ENCODE results near the gene CTDSP2. TPM values are rescaled to one million over a fixed set of nuclear protein-coding genes. Genes with fewer than 3 reads are reported as not detected.
"Not testable (repeated sequence)": the region's sequence is repeated elsewhere in the genome, so short reads cannot be mapped to it uniquely, and the experiment has no call there.

CTDSP2 gene
- total RNA-seq, 1 donor from 2014 or later = 181 TPM

DNA sequence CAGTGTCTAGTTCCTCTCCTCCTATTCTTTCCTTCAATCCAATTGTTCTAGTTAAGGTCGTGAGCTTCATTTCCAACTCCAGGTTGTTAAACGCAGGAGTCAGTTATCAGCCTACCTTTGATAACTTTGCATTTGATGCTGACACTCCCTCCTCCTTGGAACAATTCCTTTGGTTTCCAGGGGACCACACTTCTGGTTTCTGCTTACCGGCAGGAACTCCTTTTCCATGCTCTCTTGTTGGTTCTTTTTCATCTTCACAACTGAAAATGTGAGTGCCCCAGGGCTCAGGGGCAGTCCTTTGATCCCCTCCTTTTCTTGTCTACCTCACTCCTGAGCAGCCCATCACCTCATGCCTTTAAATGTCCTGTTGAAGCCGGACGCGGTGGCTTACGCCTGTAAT is 69.2 kb downstream of the CTDSP2 start:
- Mint-ChIP-seq H3K27me3 (ENCODE audit: unreplicated experiment) (peaks cover 1% of the 10 kb centered on the region), H3K9me3 (ENCODE audit: unreplicated experiment) (no peaks in the 10 kb centered on the region), H3K27ac (ENCODE audit: unreplicated experiment) (no peak overlapping the region), H3K4me1 (ENCODE audit: unreplicated experiment) (peaks cover 9% of the 10 kb centered on the region), H3K4me3 (ENCODE audit: unreplicated experiment) (no peak overlapping the region), H3K36me3 (ENCODE audit: low read depth, unreplicated experiment) (peaks cover 12% of the 10 kb centered on the region)
- TF ChIP-seq, protein P1, sequence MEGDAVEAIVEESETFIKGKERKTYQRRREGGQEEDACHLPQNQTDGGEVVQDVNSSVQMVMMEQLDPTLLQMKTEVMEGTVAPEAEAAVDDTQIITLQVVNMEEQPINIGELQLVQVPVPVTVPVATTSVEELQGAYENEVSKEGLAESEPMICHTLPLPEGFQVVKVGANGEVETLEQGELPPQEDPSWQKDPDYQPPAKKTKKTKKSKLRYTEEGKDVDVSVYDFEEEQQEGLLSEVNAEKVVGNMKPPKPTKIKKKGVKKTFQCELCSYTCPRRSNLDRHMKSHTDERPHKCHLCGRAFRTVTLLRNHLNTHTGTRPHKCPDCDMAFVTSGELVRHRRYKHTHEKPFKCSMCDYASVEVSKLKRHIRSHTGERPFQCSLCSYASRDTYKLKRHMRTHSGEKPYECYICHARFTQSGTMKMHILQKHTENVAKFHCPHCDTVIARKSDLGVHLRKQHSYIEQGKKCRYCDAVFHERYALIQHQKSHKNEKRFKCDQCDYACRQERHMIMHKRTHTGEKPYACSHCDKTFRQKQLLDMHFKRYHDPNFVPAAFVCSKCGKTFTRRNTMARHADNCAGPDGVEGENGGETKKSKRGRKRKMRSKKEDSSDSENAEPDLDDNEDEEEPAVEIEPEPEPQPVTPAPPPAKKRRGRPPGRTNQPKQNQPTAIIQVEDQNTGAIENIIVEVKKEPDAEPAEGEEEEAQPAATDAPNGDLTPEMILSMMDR (IDR thresholded peaks at IDR 0.05; ENCODE audit: unreplicated experiment) = no peak
- no peak for DNase-seq (ENCODE audit: low spot score)

DNA sequence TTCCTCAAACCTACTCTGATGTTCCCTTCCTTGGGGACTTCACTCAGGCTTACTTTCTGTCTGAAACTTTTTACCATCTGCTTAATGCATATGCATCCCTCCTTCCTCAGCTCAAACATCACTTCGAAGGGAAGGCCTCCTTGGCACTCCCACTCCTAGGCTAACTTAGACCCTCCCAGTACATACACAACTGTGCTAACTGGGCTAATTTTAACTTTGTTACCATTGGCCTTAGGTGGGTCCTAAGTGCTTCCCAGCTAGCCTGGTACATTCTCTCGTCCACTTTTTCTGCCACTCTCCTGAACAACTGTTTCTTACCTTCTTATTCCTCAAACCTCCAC is 70.3 kb downstream of the CTDSP2 start:
- H3K4me3 Mint-ChIP-seq (ENCODE audit: unreplicated experiment) = no peak overlapping the region
- no peaks in the 10 kb centered on the region for H3K9me3 Mint-ChIP-seq (ENCODE audit: unreplicated experiment)
- TF ChIP-seq, protein P1 (IDR thresholded peaks at IDR 0.05; ENCODE audit: unreplicated experiment) = no peak
- H3K36me3 Mint-ChIP-seq (ENCODE audit: low read depth, unreplicated experiment) = peaks cover 9% of the 10 kb centered on the region
- H3K27me3 Mint-ChIP-seq (ENCODE audit: unreplicated experiment) = peaks cover 3% of the 10 kb centered on the region
- DNase-seq (ENCODE audit: low spot score) = no peak
- H3K4me1 Mint-ChIP-seq (ENCODE audit: unreplicated experiment) = peaks cover 9% of the 10 kb centered on the region
- H3K27ac Mint-ChIP-seq (ENCODE audit: unreplicated experiment) = no peak overlapping the region

DNA sequence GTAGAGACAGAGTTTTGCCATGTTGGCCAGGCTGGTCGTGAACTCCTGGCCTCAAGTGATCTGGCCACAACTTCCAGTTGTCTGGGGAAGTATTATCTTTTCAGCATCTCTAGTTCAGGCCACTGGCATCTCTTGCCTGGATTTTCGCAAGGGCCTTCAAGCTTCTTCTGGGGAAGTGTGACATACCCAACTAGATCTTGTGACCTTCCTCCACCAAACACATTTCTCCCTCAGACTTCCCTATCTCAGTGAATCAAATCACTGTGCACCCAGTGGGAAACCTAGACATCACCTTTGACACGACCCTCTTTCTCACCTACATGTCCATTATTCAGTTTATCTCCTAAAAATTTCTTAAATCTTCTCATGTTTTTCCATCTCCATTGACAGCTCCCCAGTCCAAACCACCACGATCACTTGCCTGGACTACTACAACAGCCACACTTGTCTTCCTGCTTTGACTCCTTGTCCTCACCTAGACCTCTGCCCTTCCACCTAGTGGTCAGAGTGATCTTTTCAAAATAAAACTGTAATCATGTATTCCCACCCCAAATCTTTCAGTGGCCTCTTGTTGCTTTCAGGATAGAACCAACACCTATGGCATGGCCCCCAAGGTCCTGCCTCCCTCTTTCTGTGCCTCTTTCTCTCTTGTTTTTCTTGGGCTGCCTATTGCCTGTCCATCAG is 70.8 kb downstream of the CTDSP2 start:
- Mint-ChIP-seq H3K4me1 (ENCODE audit: unreplicated experiment) (peaks cover 9% of the 10 kb centered on the region), H3K27ac (ENCODE audit: unreplicated experiment) (no peak overlapping the region), H3K27me3 (ENCODE audit: unreplicated experiment) (peaks cover 3% of the 10 kb centered on the region), H3K9me3 (ENCODE audit: unreplicated experiment) (no peaks in the 10 kb centered on the region), H3K4me3 (ENCODE audit: unreplicated experiment) (no peak overlapping the region), H3K36me3 (ENCODE audit: low read depth, unreplicated experiment) (peaks cover 9% of the 10 kb centered on the region)
- DNase-seq (ENCODE audit: low spot score) = no peak
- TF ChIP-seq, protein P1 (IDR thresholded peaks at IDR 0.05; ENCODE audit: unreplicated experiment) = no peak

DNA sequence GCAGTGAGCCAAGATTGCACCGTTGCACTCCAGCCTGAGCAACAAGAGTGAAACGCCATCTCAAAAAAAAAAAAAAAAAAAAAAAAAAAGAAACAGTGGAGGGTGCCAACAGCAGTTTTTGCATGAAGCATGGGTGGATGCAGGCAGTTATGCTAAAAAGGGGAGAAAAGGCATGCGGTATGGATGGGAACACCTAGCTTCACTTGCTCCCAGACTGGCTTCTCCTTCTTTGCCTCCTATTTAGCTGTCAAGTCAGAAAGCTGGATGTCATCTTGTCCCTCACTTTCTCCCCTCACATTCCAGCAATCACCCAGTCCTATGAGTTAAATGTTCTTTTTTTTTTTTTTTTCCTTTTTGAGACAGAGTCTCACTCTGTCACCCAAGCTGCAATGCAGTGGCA is 71.5 kb downstream of the CTDSP2 start:
- H3K4me1 Mint-ChIP-seq (ENCODE audit: unreplicated experiment) = peaks cover 9% of the 10 kb centered on the region
- no peak overlapping the region for H3K27ac Mint-ChIP-seq (ENCODE audit: unreplicated experiment)
- peaks cover 10% of the 10 kb centered on the region for H3K36me3 Mint-ChIP-seq (ENCODE audit: low read depth, unreplicated experiment)
- H3K9me3 Mint-ChIP-seq (ENCODE audit: unreplicated experiment) = no peaks in the 10 kb centered on the region
- H3K27me3 Mint-ChIP-seq (ENCODE audit: unreplicated experiment) = peaks cover 7% of the 10 kb centered on the region
- DNase-seq (ENCODE audit: low spot score) = no peak
- TF ChIP-seq, protein P1 (IDR thresholded peaks at IDR 0.05; ENCODE audit: unreplicated experiment) = no peak
- no peak overlapping the region for H3K4me3 Mint-ChIP-seq (ENCODE audit: unreplicated experiment)

DNA sequence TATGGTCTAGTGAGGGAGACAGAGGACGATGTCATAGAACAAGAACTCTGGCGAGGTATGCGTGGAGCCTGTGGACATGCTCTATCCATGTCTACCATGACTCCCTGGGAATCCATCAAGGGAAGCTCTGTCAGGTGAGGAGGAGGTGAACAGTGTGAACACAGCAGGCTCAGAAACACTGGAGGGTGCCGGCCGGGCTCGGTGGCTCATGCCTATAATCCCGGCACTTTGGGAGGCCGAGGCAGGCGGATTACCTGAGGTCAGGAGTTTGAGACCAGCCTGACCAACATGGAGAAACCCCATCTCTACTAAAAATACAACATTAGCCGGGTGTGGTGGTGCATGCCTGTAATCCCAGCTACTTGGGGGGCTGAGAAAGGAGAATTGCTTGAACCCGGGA is 71.9 kb downstream of the CTDSP2 start:
- Mint-ChIP-seq H3K36me3 (ENCODE audit: low read depth, unreplicated experiment) (peaks cover 14% of the 10 kb centered on the region), H3K4me1 (ENCODE audit: unreplicated experiment) (peaks cover 13% of the 10 kb centered on the region)
- DNase-seq (ENCODE audit: low spot score); H3K4me3 Mint-ChIP-seq (ENCODE audit: unreplicated experiment); H3K27ac Mint-ChIP-seq (ENCODE audit: unreplicated experiment); H3K9me3 Mint-ChIP-seq (ENCODE audit: unreplicated experiment); H3K27me3 Mint-ChIP-seq (ENCODE audit: unreplicated experiment): not testable (repeated sequence)

All from endothelial cell (in vitro differentiated cells).